K562 (cell line): ENCODE results near the gene SLC2A2. TPM values are rescaled to one million over a fixed set of nuclear protein-coding genes. Genes with fewer than 3 reads are reported as not detected.

ENCODE experiments used
- ATF6 ChIP-seq: sonication (generic); formaldehyde crosslinking; IDR thresholded peaks from 2 replicates; pipeline ENCODE4 v1.4.0; 2020; ENCODE audit warnings: mild to moderate bottlenecking, missing genetic modification reagents
- CBX2 ChIP-seq: fragments of 200-600 bp; sonication (generic); IDR thresholded peaks from one replicate; pipeline ENCODE4 v1.6.1; 2012; ENCODE audit warnings: mild to moderate bottlenecking, low read length, inconsistent platforms; ENCODE audit not compliant: insufficient read depth, poor library complexity, severe bottlenecking
- CREB1 ChIP-seq, 2 experiments: sonication (generic) in 1 of 2; formaldehyde crosslinking in 1 of 2; IDR thresholded peaks; 2 replicates each; pipeline versions ENCODE4 v1.6.1 to v1.8.0; 2012 to 2022; ENCODE audit warnings: inconsistent platforms in 1 of 2, mild to moderate bottlenecking in 1 of 2, missing genetic modification reagents in 1 of 2, moderate library complexity in 1 of 2
- DIDO1 ChIP-seq: fragments of 450-650 bp; IDR thresholded peaks from 2 replicates; pipeline ENCODE4 v1.6.1; 2016; ENCODE audit warnings: low read depth, missing biosample characterization, missing genetic modification characterization
- EGR1 ChIP-seq: fragments of 450-650 bp; conservative IDR thresholded peaks from 2 replicates; pipeline ENCODE4 v1.6.1; 2017; ENCODE audit warnings: mild to moderate bottlenecking
- EP300 ChIP-seq: IDR thresholded peaks from 2 replicates; pipeline ENCODE4 v1.6.1; 2012; ENCODE audit warnings: low read length, improper control_type of control experiment
- FOS ChIP-seq: IDR thresholded peaks from 3 replicates; pipeline ENCODE4 v1.6.1; 2011; ENCODE audit not compliant: insufficient read length; ENCODE audit errors: extremely low read depth
- FOXA1 ChIP-seq: fragments of 450-650 bp; IDR thresholded peaks from 2 replicates; pipeline ENCODE4 v1.6.1; 2016; ENCODE audit warnings: mild to moderate bottlenecking, borderline replicate concordance
- HNRNPLL ChIP-seq: fragments of 200-400 bp; formaldehyde crosslinking; IDR thresholded peaks from 2 replicates; pipeline ENCODE4 v1.6.1; 2017; ENCODE audit warnings: low read length, low read depth, mild to moderate bottlenecking; ENCODE audit not compliant: poor library complexity, severe bottlenecking
- L3MBTL2 ChIP-seq: fragments of 450-650 bp; IDR thresholded peaks from 2 replicates; pipeline ENCODE4 v1.6.1; 2016; ENCODE audit warnings: mild to moderate bottlenecking, moderate library complexity
- NBN ChIP-seq: fragments of 450-650 bp; IDR thresholded peaks from 2 replicates; pipeline ENCODE4 v1.6.1; 2016; ENCODE audit warnings: low read depth, mild to moderate bottlenecking
- STAG1 ChIP-seq: sonication (generic); formaldehyde crosslinking; IDR thresholded peaks from 2 replicates; pipeline ENCODE4 v1.5.0; 2020; ENCODE audit warnings: missing genetic modification reagents, borderline replicate concordance
- YBX1 ChIP-seq: fragments of 450-650 bp; IDR thresholded peaks from 2 replicates; pipeline ENCODE4 v1.7.1; 2016; ENCODE audit warnings: mild to moderate bottlenecking
- ZFP36 ChIP-seq: fragments of 150-350 bp; IDR thresholded peaks from 2 replicates; pipeline ENCODE4 v1.6.1; 2018; ENCODE audit warnings: low read length, low read depth; ENCODE audit not compliant: partially characterized antibody
- ZFX ChIP-seq: sonication (generic); formaldehyde crosslinking; IDR thresholded peaks from 2 replicates; pipeline ENCODE4 v1.8.0; 2022; ENCODE audit warnings: mild to moderate bottlenecking, missing genetic modification reagents, moderate library complexity
- ZNF217 ChIP-seq: sonication (generic); formaldehyde crosslinking; IDR thresholded peaks from 2 replicates; pipeline ENCODE4 v1.8.0; 2022; ENCODE audit warnings: mild to moderate bottlenecking, missing genetic modification reagents
- ZNF583 ChIP-seq: fragments of 250-450 bp; sonication (Bioruptor Pico); IDR thresholded peaks from 2 replicates; pipeline ENCODE4 v1.4.0; 2020
- polyA plus RNA-seq, 8 experiments: library from polyadenylated mRNA; depleted of rRNA in 4 of 8; stranded (reverse) in 5 of 8; unstranded in 3 of 8; fragments of >200 nt; fragmentation: Nextera tagmentation in 2 of 8; fragmentation: Illumina TruSeq in 1 of 8; extraction: Ambion mirVana in 2 of 8; extraction: Trizol in 1 of 8; gene quantifications; 2 replicates each; pipeline versions ENCODE4 v1.2.1 to v1.2.3, GENCODE V29; 2011 to 2014; ENCODE audit warnings: inconsistent platforms in 1 of 8, missing spikeins in 1 of 8
- total RNA-seq, 7 experiments: library from RNA; depleted of rRNA in 6 of 7; stranded (reverse); fragments of >200 nt in 6 of 7; fragmentation: Illumina TruSeq in 2 of 7; extraction: Trizol in 2 of 7; gene quantifications; 2 replicates each; pipeline versions ENCODE4 v1.2.1 to v1.2.3, GENCODE V29; 2011 to 2021; ENCODE audit warnings: low replicate concordance in 1 of 7
- TF ChIP-seq, protein P1 (sequence below): sonication (generic); formaldehyde crosslinking; IDR thresholded peaks from 2 replicates; pipeline ENCODE4 v1.8.0; 2022; ENCODE audit warnings: mild to moderate bottlenecking, missing genetic modification reagents, borderline replicate concordance
- TF ChIP-seq, protein P2 (sequence below): fragments of 450-650 bp; IDR thresholded peaks from 2 replicates; pipeline ENCODE4 v1.6.1; 2017; ENCODE audit warnings: antibody characterized with exemption
- TF ChIP-seq, protein P3 (sequence below): fragments of 450-650 bp; IDR thresholded peaks from 2 replicates; pipeline ENCODE4 v1.6.1; 2016; ENCODE audit warnings: borderline replicate concordance

Gene SLC2A2
- total and polyA plus RNA-seq, 9 of the 15 experiments (the other 6 are each of a cell fraction or from before 2014, with no cell fraction given) = 0.18 TPM; not detected in 8

- TF ChIP-seq, protein P1, sequence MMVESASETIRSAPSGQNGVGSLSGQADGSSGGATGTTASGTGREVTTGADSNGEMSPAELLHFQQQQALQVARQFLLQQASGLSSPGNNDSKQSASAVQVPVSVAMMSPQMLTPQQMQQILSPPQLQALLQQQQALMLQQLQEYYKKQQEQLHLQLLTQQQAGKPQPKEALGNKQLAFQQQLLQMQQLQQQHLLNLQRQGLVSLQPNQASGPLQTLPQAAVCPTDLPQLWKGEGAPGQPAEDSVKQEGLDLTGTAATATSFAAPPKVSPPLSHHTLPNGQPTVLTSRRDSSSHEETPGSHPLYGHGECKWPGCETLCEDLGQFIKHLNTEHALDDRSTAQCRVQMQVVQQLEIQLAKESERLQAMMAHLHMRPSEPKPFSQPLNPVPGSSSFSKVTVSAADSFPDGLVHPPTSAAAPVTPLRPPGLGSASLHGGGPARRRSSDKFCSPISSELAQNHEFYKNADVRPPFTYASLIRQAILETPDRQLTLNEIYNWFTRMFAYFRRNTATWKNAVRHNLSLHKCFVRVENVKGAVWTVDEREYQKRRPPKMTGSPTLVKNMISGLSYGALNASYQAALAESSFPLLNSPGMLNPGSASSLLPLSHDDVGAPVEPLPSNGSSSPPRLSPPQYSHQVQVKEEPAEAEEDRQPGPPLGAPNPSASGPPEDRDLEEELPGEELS (CRISPR knock-in tag) = no peak
- TF ChIP-seq ZFP36 (no peak), ATF6 (no peak), FOS (no peak), FOXA1 (peak; percentile 43; the same call in 1 of the 2 replicates), STAG1 (CRISPR knock-in tag) (no peak), CBX2 (no peak), EGR1 (no peak), DIDO1 (tag) (no peak), ZFX (no peak), EP300 (peak; percentile 71), NBN (no peak), ZNF583 (CRISPR knock-in tag) (no peak), ZNF217 (CRISPR knock-in tag) (no peak), CREB1 (IDR thresholded peaks at IDR 0.05) (no peak), CREB1 (CRISPR knock-in tag; IDR thresholded peaks at IDR 0.05) (no peak), YBX1 (no peak), L3MBTL2 (no peak), HNRNPLL (no peak)
- TF ChIP-seq, protein P2, sequence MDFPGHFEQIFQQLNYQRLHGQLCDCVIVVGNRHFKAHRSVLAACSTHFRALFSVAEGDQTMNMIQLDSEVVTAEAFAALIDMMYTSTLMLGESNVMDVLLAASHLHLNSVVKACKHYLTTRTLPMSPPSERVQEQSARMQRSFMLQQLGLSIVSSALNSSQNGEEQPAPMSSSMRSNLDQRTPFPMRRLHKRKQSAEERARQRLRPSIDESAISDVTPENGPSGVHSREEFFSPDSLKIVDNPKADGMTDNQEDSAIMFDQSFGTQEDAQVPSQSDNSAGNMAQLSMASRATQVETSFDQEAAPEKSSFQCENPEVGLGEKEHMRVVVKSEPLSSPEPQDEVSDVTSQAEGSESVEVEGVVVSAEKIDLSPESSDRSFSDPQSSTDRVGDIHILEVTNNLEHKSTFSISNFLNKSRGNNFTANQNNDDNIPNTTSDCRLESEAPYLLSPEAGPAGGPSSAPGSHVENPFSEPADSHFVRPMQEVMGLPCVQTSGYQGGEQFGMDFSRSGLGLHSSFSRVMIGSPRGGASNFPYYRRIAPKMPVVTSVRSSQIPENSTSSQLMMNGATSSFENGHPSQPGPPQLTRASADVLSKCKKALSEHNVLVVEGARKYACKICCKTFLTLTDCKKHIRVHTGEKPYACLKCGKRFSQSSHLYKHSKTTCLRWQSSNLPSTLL = no peak
- TF ChIP-seq, protein P3, sequence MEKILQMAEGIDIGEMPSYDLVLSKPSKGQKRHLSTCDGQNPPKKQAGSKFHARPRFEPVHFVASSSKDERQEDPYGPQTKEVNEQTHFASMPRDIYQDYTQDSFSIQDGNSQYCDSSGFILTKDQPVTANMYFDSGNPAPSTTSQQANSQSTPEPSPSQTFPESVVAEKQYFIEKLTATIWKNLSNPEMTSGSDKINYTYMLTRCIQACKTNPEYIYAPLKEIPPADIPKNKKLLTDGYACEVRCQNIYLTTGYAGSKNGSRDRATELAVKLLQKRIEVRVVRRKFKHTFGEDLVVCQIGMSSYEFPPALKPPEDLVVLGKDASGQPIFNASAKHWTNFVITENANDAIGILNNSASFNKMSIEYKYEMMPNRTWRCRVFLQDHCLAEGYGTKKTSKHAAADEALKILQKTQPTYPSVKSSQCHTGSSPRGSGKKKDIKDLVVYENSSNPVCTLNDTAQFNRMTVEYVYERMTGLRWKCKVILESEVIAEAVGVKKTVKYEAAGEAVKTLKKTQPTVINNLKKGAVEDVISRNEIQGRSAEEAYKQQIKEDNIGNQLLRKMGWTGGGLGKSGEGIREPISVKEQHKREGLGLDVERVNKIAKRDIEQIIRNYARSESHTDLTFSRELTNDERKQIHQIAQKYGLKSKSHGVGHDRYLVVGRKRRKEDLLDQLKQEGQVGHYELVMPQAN = no peak
Observed at GRCh38 chr3:171013822-171014748, 12.4 kb downstream of the SLC2A2 start (continued).
